ENCODE measurements around the gene EZR. TPM values are rescaled to one million over a fixed set of nuclear protein-coding genes. Genes with fewer than 3 reads are reported as not detected.

EZR gene
- total RNA-seq, 1 donor = 89.4 TPM

GRCh38 chr6:158772851-158773371 lies 46.3 kb downstream of the EZR start:
- DNase-seq (ENCODE audit: insufficient read length, low spot score, missing footprints) = peak; percentile 84
- Histone ChIP-seq H3K79me2 (ENCODE audit: insufficient read depth, low read length) (peaks cover 19% of the 10 kb centered on the region), H3K27ac (ENCODE audit: low read depth, low read length) (peak overlapping the region; percentile 49), H4K20me1 (ENCODE audit: insufficient read depth, low read length) (peaks cover 12% of the 10 kb centered on the region), H3K4me3 (ENCODE audit: insufficient read depth, low read length) (no peak overlapping the region), H2AFZ (ENCODE audit: low read length) (no peak overlapping the region), H3K4me2 (ENCODE audit: insufficient read depth, low read length) (no peak overlapping the region), H3K27me3 (ENCODE audit: insufficient read depth, low read length) (no peaks in the 10 kb centered on the region), H3K9me3 (ENCODE audit: low read depth, low read length) (no peaks in the 10 kb centered on the region), H3K36me3 (ENCODE audit: insufficient read depth, low read length) (peaks cover 91% of the 10 kb centered on the region), H3K4me1 (ENCODE audit: insufficient read depth, low read length) (no peaks in the 10 kb centered on the region)
- TF ChIP-seq CTCF (IDR thresholded peaks at IDR 0.05; ENCODE audit: extremely low read depth, low read depth, low read length) = no peak

DNA sequence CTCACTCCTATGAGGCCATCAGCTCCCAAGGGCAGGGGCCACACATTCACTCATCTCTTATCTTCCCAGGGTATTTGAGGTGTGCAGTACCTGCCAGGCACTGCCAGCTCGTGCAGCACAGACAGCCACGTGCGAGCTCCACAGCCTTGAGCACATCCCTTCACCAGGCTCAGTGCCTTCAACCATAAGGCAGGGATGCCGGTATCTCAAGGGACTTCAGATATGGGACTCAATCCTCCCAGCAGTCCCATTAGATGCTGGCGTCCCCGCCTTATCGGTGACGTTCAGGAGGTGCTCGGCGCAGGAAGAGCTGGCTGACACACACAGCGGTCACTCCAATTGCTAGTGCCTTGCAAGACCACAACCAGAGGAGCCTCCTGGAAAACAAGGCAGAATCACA lies 47.0 kb downstream of the EZR start:
- no peak overlapping the region for H3K4me2 ChIP-seq (ENCODE audit: insufficient read depth, low read length)
- H3K4me1 ChIP-seq (ENCODE audit: insufficient read depth, low read length) = no peaks in the 10 kb centered on the region
- TF ChIP-seq CTCF (IDR thresholded peaks at IDR 0.05; ENCODE audit: extremely low read depth, low read depth, low read length) = no peak
- H3K4me3 ChIP-seq (ENCODE audit: insufficient read depth, low read length) = no peak overlapping the region
- no peaks in the 10 kb centered on the region for H3K9me3 ChIP-seq (ENCODE audit: low read depth, low read length)
- DNase-seq (ENCODE audit: insufficient read length, low spot score, missing footprints) = peak; percentile 34
- H3K27me3 ChIP-seq (ENCODE audit: insufficient read depth, low read length) = no peaks in the 10 kb centered on the region
- peaks cover 8% of the 10 kb centered on the region for H4K20me1 ChIP-seq (ENCODE audit: insufficient read depth, low read length)
- peaks cover 91% of the 10 kb centered on the region for H3K36me3 ChIP-seq (ENCODE audit: insufficient read depth, low read length)
- H3K79me2 ChIP-seq (ENCODE audit: insufficient read depth, low read length) = peaks cover 11% of the 10 kb centered on the region
- H2AFZ ChIP-seq (ENCODE audit: low read length) = no peak overlapping the region
- H3K27ac ChIP-seq (ENCODE audit: low read depth, low read length) = peak overlapping the region; percentile 49

DNA sequence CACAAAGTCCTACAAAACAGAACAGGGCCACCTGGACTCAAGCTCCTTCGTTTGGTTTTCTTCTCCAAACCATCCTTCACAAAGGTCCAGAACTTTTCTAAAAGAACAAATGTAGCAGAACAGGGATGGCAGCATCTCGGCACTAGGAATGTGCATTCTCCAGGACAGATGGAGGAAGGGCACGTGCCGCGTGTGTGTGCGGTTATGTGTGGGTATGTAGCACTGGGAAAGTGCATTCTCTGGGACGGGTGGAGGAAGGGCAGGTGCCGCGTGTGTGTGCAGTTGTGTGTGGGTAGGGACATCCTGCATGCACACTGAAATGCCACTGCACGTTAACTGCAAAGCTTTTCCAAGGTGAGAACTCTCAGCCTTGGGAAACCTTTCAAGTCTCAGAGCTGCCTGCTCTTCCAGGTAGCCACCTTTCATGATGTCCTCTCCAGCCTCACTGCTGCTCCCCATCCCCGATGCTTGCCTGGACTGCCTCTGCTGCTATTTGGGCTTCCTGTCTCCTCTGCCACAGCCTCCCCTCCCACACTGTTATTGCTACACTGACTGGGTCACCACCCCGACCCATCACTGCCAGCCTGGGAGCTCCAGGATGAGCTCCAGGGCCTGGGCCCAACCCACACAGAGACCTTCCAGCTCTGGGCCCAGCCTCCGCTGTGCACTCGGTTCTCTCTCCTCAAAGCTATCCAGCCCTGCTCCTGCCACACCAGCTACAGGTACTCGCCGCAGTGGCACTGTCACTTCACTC lies 47.6 kb downstream of the EZR start:
- H3K36me3 ChIP-seq (ENCODE audit: insufficient read depth, low read length) = peaks cover 91% of the 10 kb centered on the region
- no peaks in the 10 kb centered on the region for H3K27me3 ChIP-seq (ENCODE audit: insufficient read depth, low read length)
- no peak overlapping the region for H3K27ac ChIP-seq (ENCODE audit: low read depth, low read length)
- peaks cover 8% of the 10 kb centered on the region for H4K20me1 ChIP-seq (ENCODE audit: insufficient read depth, low read length)
- H3K4me3 ChIP-seq (ENCODE audit: insufficient read depth, low read length) = no peak overlapping the region
- H3K79me2 ChIP-seq (ENCODE audit: insufficient read depth, low read length) = peaks cover 6% of the 10 kb centered on the region
- H2AFZ ChIP-seq (ENCODE audit: low read length) = no peak overlapping the region
- TF ChIP-seq CTCF (IDR thresholded peaks at IDR 0.05; ENCODE audit: extremely low read depth, low read depth, low read length) = no peak
- no peak overlapping the region for H3K4me2 ChIP-seq (ENCODE audit: insufficient read depth, low read length)
- H3K9me3 ChIP-seq (ENCODE audit: low read depth, low read length) = no peaks in the 10 kb centered on the region
- DNase-seq (ENCODE audit: insufficient read length, low spot score, missing footprints) = peak; percentile 71
- H3K4me1 ChIP-seq (ENCODE audit: insufficient read depth, low read length) = no peaks in the 10 kb centered on the region

DNA sequence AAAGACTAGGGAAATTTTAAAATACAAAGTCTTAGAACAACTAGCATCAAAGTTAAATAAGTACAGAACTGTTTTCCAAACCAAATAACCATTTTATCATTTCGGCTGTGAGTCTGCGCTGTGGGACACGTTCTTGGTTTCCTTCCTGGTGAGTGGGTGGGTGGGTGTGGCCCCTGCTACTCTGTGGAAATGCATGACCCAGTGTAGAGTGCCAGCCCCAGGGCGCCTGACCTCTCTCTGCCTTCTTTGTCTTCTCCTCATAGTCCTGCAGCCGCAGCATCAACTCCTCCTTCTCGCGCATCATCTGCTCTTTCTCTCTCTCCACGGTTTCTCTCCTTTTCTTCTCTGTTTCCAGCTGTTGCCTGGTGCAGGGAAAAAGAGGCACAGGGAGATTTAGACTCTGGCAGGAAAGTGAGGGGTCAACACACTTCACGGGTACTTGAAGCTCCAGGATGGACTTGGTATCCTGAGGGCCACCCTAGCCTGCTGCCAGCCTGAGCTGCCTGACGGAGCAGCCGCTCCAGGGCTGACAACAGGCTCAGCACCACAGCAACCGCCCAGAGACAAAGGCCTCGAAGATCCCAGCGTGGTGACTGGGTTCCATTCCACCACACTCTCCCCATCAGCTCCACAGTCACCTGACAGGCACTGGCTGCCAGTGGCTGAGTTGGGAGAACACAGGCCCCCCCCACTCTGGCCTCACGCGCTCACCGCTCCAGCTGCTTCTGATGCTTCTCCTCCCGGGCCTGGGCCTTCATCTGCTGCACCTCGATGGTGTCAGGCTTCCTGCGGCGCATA lies 48.4 kb downstream of the EZR start:
- no peak for TF ChIP-seq CTCF (IDR thresholded peaks at IDR 0.05; ENCODE audit: extremely low read depth, low read depth, low read length)
- H3K9me3 ChIP-seq (ENCODE audit: low read depth, low read length) = no peaks in the 10 kb centered on the region
- H3K4me1 ChIP-seq (ENCODE audit: insufficient read depth, low read length) = no peaks in the 10 kb centered on the region
- H3K36me3 ChIP-seq (ENCODE audit: insufficient read depth, low read length) = peaks cover 90% of the 10 kb centered on the region
- H3K27ac ChIP-seq (ENCODE audit: low read depth, low read length) = no peak overlapping the region
- peak; percentile 63 for DNase-seq (ENCODE audit: insufficient read length, low spot score, missing footprints)
- no peak overlapping the region for H3K4me3 ChIP-seq (ENCODE audit: insufficient read depth, low read length)
- peaks cover 2% of the 10 kb centered on the region for H3K79me2 ChIP-seq (ENCODE audit: insufficient read depth, low read length)
- H3K4me2 ChIP-seq (ENCODE audit: insufficient read depth, low read length) = no peak overlapping the region
- no peaks in the 10 kb centered on the region for H3K27me3 ChIP-seq (ENCODE audit: insufficient read depth, low read length)
- H4K20me1 ChIP-seq (ENCODE audit: insufficient read depth, low read length) = peaks cover 8% of the 10 kb centered on the region
- H2AFZ ChIP-seq (ENCODE audit: low read length) = no peak overlapping the region
